Spleen (tissue), 11 donors: Measurements from ENCODE around the gene CDKN1C. TPM values are rescaled to one million over a fixed set of nuclear protein-coding genes. Genes with fewer than 3 reads are reported as not detected.

Experiments used
- DNase-seq: peaks from one replicate; pipeline ENCODE4 v3.0.0-alpha.2; 2020
- H3K27ac ChIP-seq, 8 donors: fragments of 200-600 bp; sonication (generic) in 7 of 8; 1 replicate in 4 of 8; 2 replicates in 4 of 8; pipeline versions ENCODE4 v1.5.0 to v1.8.0; 2016 to 2021; ENCODE audit warnings: inconsistent platforms in 4 of 8, mild to moderate bottlenecking in 4 of 8, moderate library complexity in 1 of 8
- H3K27me3 ChIP-seq, 7 donors: fragments of 200-600 bp; sonication (generic) in 6 of 7; replicated peaks in 1 of 7; 1 replicate in 4 of 7; 2 replicates in 3 of 7; pipeline versions ENCODE4 v1.5.0 to v1.8.0; 2016 to 2021; ENCODE audit warnings: inconsistent platforms in 3 of 7, mild to moderate bottlenecking in 1 of 7
- H3K36me3 ChIP-seq, 6 donors: fragments of 200-600 bp; sonication (generic) in 5 of 6; 1 replicate in 4 of 6; 2 replicates in 2 of 6; pipeline versions ENCODE4 v1.5.0 to v1.8.0; 2016 to 2021; ENCODE audit warnings: inconsistent platforms in 2 of 6
- H3K4me1 ChIP-seq, 6 donors: fragments of 200-600 bp; sonication (generic) in 5 of 6; 1 replicate in 3 of 6; 2 replicates in 3 of 6; pipeline versions ENCODE4 v1.5.0 to v1.8.0; 2016 to 2021; ENCODE audit warnings: inconsistent platforms in 3 of 6
- H3K4me3 ChIP-seq, 8 donors: fragments of 200-600 bp; sonication (generic) in 7 of 8; 1 replicate in 4 of 8; 2 replicates in 4 of 8; pipeline versions ENCODE4 v1.5.0 to v1.8.0; 2016 to 2021; ENCODE audit warnings: inconsistent platforms in 4 of 8, mild to moderate bottlenecking in 4 of 8, moderate library complexity in 2 of 8
- H3K9me3 ChIP-seq, 8 donors: fragments of 200-600 bp; sonication (generic) in 7 of 8; 1 replicate in 4 of 8; 2 replicates in 4 of 8; pipeline versions ENCODE4 v1.5.0 to v1.8.0; 2016 to 2021; ENCODE audit warnings: inconsistent platforms in 4 of 8
- CTCF ChIP-seq, 11 experiments: fragments of 200-600 bp in 7 of 11; fragments of 450-650 bp in 4 of 11; sonication (generic) in 4 of 11; IDR thresholded peaks in 8 of 11; conservative IDR thresholded peaks in 3 of 11; 1 replicate in 7 of 11; 2 replicates in 4 of 11; pipeline versions ENCODE4 v1.4.0 to v1.8.0; 2016 to 2021; ENCODE audit warnings: antibody characterized with exemption in 11 of 11, inconsistent platforms in 4 of 11, mild to moderate bottlenecking in 1 of 11
- POLR2A ChIP-seq, 3 donors: fragments of 450-650 bp; IDR thresholded peaks; one replicate each; pipeline ENCODE4 v1.5.1; 2017; ENCODE audit warnings: antibody characterized with exemption in 3 of 3, mild to moderate bottlenecking in 1 of 3
- POLR2AphosphoS5 ChIP-seq, 3 donors: sonication (generic); formaldehyde crosslinking; IDR thresholded peaks; one replicate each; pipeline ENCODE4 v1.5.1; 2017; ENCODE audit warnings: antibody characterized with exemption in 3 of 3
- WGBS, 5 donors: extraction: QIAGEN DNeasy Blood & Tissue Kit in 3 of 5; methylation state at CpG; one replicate each; pipeline versions ENCODE4 v1.1.5 to v1.1.7; 2013 to 2018; 5-methylcytosine and 5-hydroxymethylcytosine counted together
- intact Hi-C: fragments of 100-400 bp; cut with DNase I; formaldehyde crosslinking; loops from one replicate; pipeline ENCODE4 v1.15.0; 2023; ENCODE audit warnings: low total_unique reads
- polyA plus RNA-seq, 3 donors: library from polyadenylated mRNA; stranded (reverse); fragments of 200-250 nt; gene quantifications; one replicate each; pipeline ENCODE4 v1.2.1, GENCODE V29; 2013
- total RNA-seq, 7 donors: library from RNA; depleted of rRNA in 3 of 7; stranded (reverse); fragments of >200 nt in 3 of 7; fragmentation: NEBNext Ultra II Directional in 4 of 7; extraction: Animal tissue kit (Norgen Biotek cat#: 25700) in 4 of 7; gene quantifications; one replicate each; pipeline versions ENCODE4 v1.1.0 to v1.2.1, GENCODE V29; 2016 to 2021
- donor health status: healthy with polysubstance abuse.
- donor health status: DM: no; HTN: no; CAD: no; lungs with moderate emphysema.
- donor health status: DM: no; HTN: no; CAD: no.
- donor health status: Bipolar disorder and iron deficiency.
- donor health status: healthy.
- donor health status: DM: no; HTN: no; CAD: no.
- donor health status: DM: yes; HTN: yes; CAD: no.

The CDKN1C gene
- total and polyA plus RNA-seq, 10 donors: 5.4 to 40.4 (median 14.2) TPM

DNA sequence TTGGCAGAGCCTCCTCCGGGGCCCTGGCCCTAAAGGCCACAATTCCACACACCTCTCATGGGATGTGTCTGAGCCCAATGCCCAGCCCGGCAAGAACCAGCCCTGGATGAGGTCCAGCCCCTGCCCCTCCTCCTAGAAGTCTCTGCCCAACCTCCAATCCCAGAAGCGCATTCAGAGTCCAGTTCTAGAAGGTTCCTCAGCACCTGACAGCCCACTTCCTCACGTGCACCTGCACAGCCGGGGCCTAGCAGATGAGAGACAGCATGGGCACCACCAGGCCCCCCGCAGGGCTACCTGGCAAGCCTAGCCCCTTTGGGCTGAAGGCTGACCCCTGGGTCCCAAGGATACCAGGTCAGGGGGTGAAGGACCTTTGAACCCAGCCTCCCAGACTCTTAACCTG is 11.5 kb upstream of the CDKN1C start:
- Histone ChIP-seq H3K27ac (no peak overlapping the region), H3K36me3 (no peaks in the 10 kb centered on the region), H3K4me3 (no peak overlapping the region), H3K4me1 (peaks cover 14 to 60% (median 49%) of the 10 kb centered on the region in 6 donors), H3K9me3 (no peaks in the 10 kb centered on the region), H3K27me3 (peaks cover 0 to 4% (median 0%) of the 10 kb centered on the region in 7 donors)
- TF ChIP-seq POLR2AphosphoS5 (IDR thresholded peaks at IDR 0.05): no peak
- TF ChIP-seq POLR2A (IDR thresholded peaks at IDR 0.05): no peak
- TF ChIP-seq CTCF (IDR thresholded peaks at IDR 0.05 in 8 of 11, conservative IDR thresholded peaks at IDR 0.05 in 3 of 11): no peak
- intact Hi-C loops: no loop called here
- DNase-seq: no peak
- 71 to 100% (median 92%) methylated on average over 2 to 6 of the region's 6 CpGs for WGBS, 5 donors

DNA sequence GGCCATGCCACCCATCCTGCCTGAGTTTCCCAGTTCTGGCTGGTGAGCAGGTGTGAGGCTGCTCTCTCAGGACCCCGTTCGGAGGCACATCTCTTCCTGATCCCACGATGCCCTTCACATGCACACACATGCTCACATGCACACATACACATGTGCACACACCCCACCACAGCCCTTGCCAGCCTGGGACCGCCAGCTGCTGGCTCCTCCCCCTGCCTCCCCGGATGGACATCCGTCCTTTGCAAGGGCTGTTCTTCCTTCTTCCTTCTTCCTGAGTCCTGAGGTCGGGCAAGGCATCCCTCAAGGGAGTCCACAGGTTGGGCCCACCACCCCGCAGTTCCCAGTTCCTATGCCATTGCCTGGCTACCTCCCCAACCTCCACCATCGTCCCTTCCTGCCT is 10.5 kb upstream of the CDKN1C start:
- intact Hi-C loops: no loop called here

GRCh38 chr11:2893935-2894334 is 8.4 kb upstream of the CDKN1C start:
- WGBS, 5 donors: 89 to 94% (median 91%) methylated on average over 3 to 4 of the region's 4 CpGs
- Histone ChIP-seq H3K27me3 (no peaks in the 10 kb centered on the region), H3K4me1 (peaks cover 17 to 52% (median 40%) of the 10 kb centered on the region in 6 donors), H3K27ac (no peak overlapping the region), H3K36me3 (no peaks in the 10 kb centered on the region), H3K9me3 (no peaks in the 10 kb centered on the region), H3K4me3 (no peak overlapping the region)
- intact Hi-C loops: no loop called here
- DNase-seq: no peak
- TF ChIP-seq POLR2AphosphoS5 (IDR thresholded peaks at IDR 0.05) (no peak), POLR2A (IDR thresholded peaks at IDR 0.05) (no peak), CTCF (IDR thresholded peaks at IDR 0.05 in 8 of 11, conservative IDR thresholded peaks at IDR 0.05 in 3 of 11) (no peak)

More for the DNA sequence above, 10.5 kb upstream of the CDKN1C start:
- DNase-seq: no peak
- no peak overlapping the region for H3K27ac ChIP-seq
- H3K36me3 ChIP-seq: no peaks in the 10 kb centered on the region
- peaks cover 20 to 60% (median 49%) of the 10 kb centered on the region in 6 donors for H3K4me1 ChIP-seq
- no peak for TF ChIP-seq POLR2AphosphoS5 (IDR thresholded peaks at IDR 0.05)
- TF ChIP-seq POLR2A (IDR thresholded peaks at IDR 0.05): no peak
- no peak for TF ChIP-seq CTCF (IDR thresholded peaks at IDR 0.05 in 8 of 11, conservative IDR thresholded peaks at IDR 0.05 in 3 of 11)
- 72 to 83% (median 74%) methylated on average over 9 of the region's 9 CpGs for WGBS, 5 donors
- H3K9me3 ChIP-seq: no peaks in the 10 kb centered on the region
- no peak overlapping the region for H3K4me3 ChIP-seq
- no peaks in the 10 kb centered on the region for H3K27me3 ChIP-seq

GRCh38 chr11:2892967-2893528 is 7.5 kb upstream of the CDKN1C start:
- no peak for DNase-seq
- intact Hi-C loops: no loop called here
- peak in 2 of 11 experiments; percentile 7 to 18 for TF ChIP-seq CTCF (IDR thresholded peaks at IDR 0.05 in 8 of 11, conservative IDR thresholded peaks at IDR 0.05 in 3 of 11)
- TF ChIP-seq POLR2A (IDR thresholded peaks at IDR 0.05): no peak
- peak overlapping the region; percentile 67 to 89 (median 74) for H3K27ac ChIP-seq
- WGBS, 5 donors: 41 to 53% (median 50%) methylated on average over 3 to 4 of the region's 4 CpGs
- H3K27me3 ChIP-seq: no peaks in the 10 kb centered on the region
- H3K36me3 ChIP-seq: no peaks in the 10 kb centered on the region
- peaks cover 10 to 51% (median 36%) of the 10 kb centered on the region in 6 donors for H3K4me1 ChIP-seq
- H3K4me3 ChIP-seq: peak overlapping the region in 7 of 8 donors; percentile 34 to 73 (median 42)
- no peaks in the 10 kb centered on the region for H3K9me3 ChIP-seq
